H9 (cell line): ENCODE measurements around the gene DAPK2. TPM values are rescaled to one million over a fixed set of nuclear protein-coding genes. Genes with fewer than 3 reads are reported as not detected.

ENCODE experiments used
- DNase-seq: peaks from one replicate; pipeline ENCODE4 v3.0.0-alpha.2; 2017
- H2AFZ ChIP-seq: one replicate; pipeline ENCODE4 v1.6.1; 2013; ENCODE audit warnings: mild to moderate bottlenecking, low read length, control low read depth, moderate library complexity
- H2AK5ac ChIP-seq: 2 replicates; pipeline ENCODE4 v1.6.1; 2013; ENCODE audit warnings: low read length, control low read depth, mixed read lengths; ENCODE audit not compliant: insufficient read length
- H2BK120ac ChIP-seq: one replicate; pipeline ENCODE4 v1.6.1; 2013; ENCODE audit warnings: low read depth, mild to moderate bottlenecking, low read length, control low read depth, inconsistent platforms; ENCODE audit not compliant: poor library complexity, severe bottlenecking
- H2BK12ac ChIP-seq: 2 replicates; pipeline ENCODE4 v1.6.1; 2013; ENCODE audit warnings: low read length, control low read depth, mixed read lengths, low read depth; ENCODE audit not compliant: insufficient read length
- H2BK15ac ChIP-seq: 2 replicates; pipeline ENCODE4 v1.6.1; 2013; ENCODE audit warnings: low read depth, low read length, control low read depth
- H2BK20ac ChIP-seq: one replicate; pipeline ENCODE4 v1.6.1; 2013; ENCODE audit warnings: low read depth, mild to moderate bottlenecking, low read length, control low read depth, inconsistent platforms; ENCODE audit not compliant: poor library complexity, severe bottlenecking
- H2BK5ac ChIP-seq: 2 replicates; pipeline ENCODE4 v1.6.1; 2013; ENCODE audit warnings: low read length, control low read depth, mixed read lengths; ENCODE audit not compliant: insufficient read length
- H3K14ac ChIP-seq: 2 replicates; pipeline ENCODE4 v1.6.1; 2013; ENCODE audit warnings: low read length, control low read depth; ENCODE audit not compliant: insufficient read depth
- H3K18ac ChIP-seq: 2 replicates; pipeline ENCODE4 v1.6.1; 2013; ENCODE audit warnings: low read depth, mild to moderate bottlenecking, mixed read lengths, low read length, control low read depth; ENCODE audit not compliant: insufficient read length
- H3K23ac ChIP-seq: 2 replicates; pipeline ENCODE4 v1.6.1; 2013; ENCODE audit warnings: low read length, control low read depth, mixed read lengths, low read depth; ENCODE audit not compliant: insufficient read length
- H3K23me2 ChIP-seq: 2 replicates; pipeline ENCODE4 v1.6.1; 2013; ENCODE audit warnings: low read depth, mild to moderate bottlenecking, mixed read lengths, low read length, control low read depth; ENCODE audit not compliant: insufficient read length, poor library complexity, severe bottlenecking
- H3K27ac ChIP-seq: 2 replicates; pipeline ENCODE4 v1.5.1; 2013; ENCODE audit warnings: low read length, control low read depth, mixed read lengths, low read depth; ENCODE audit not compliant: insufficient read length
- H3K27me3 ChIP-seq: 2 replicates; pipeline ENCODE4 v1.6.1; 2013; ENCODE audit warnings: low read length, control low read depth, inconsistent platforms; ENCODE audit not compliant: insufficient read depth
- H3K4ac ChIP-seq: 2 replicates; pipeline ENCODE4 v1.6.1; 2013; ENCODE audit warnings: low read depth, mild to moderate bottlenecking, control low read depth, inconsistent platforms, low read length, moderate library complexity
- H3K4me1 ChIP-seq: 2 replicates; pipeline ENCODE4 v1.6.1; 2013; ENCODE audit warnings: low read length, control low read depth, inconsistent platforms; ENCODE audit not compliant: insufficient read depth
- H3K4me2 ChIP-seq: 2 replicates; pipeline ENCODE4 v1.6.1; 2013; ENCODE audit warnings: low read length, control low read depth, mixed read lengths; ENCODE audit not compliant: insufficient read length, insufficient read depth
- H3K56ac ChIP-seq: 2 replicates; pipeline ENCODE4 v1.6.1; 2013; ENCODE audit warnings: low read depth, mild to moderate bottlenecking, mixed read lengths, low read length, control low read depth; ENCODE audit not compliant: insufficient read length
- H3K79me1 ChIP-seq: 2 replicates; pipeline ENCODE4 v1.6.1; 2013; ENCODE audit warnings: low read depth, mild to moderate bottlenecking, moderate library complexity, low read length, control low read depth, inconsistent platforms; ENCODE audit not compliant: insufficient read depth, poor library complexity, severe bottlenecking
- H3K79me2 ChIP-seq: 2 replicates; pipeline ENCODE4 v1.6.1; 2013; ENCODE audit warnings: low read length, control low read depth, inconsistent platforms; ENCODE audit not compliant: insufficient read depth
- H3K9ac ChIP-seq: 2 replicates; pipeline ENCODE4 v1.6.1; 2013; ENCODE audit warnings: low read length, control low read depth, mixed read lengths; ENCODE audit not compliant: insufficient read length; ENCODE audit errors: extremely low read depth
- H3K9me3 ChIP-seq: one replicate; pipeline ENCODE4 v1.6.1; 2013; ENCODE audit warnings: low read depth, low read length, inconsistent platforms; ENCODE audit not compliant: control insufficient read depth
- H3T11ph ChIP-seq: one replicate; pipeline ENCODE4 v1.6.1; 2013; ENCODE audit warnings: mild to moderate bottlenecking, low read length, control low read depth, inconsistent platforms
- H4K20me1 ChIP-seq: one replicate; pipeline ENCODE4 v1.6.1; 2013; ENCODE audit not compliant: control insufficient read depth, insufficient read length, insufficient read depth
- H4K5ac ChIP-seq: 2 replicates; pipeline ENCODE4 v1.6.1; 2013; ENCODE audit warnings: low read depth, mild to moderate bottlenecking, mixed read lengths, low read length, control low read depth; ENCODE audit not compliant: insufficient read length
- H4K8ac ChIP-seq: replicated peaks from 2 replicates; pipeline ENCODE4 v1.6.1; 2013; ENCODE audit warnings: low read length, control low read depth, mixed read lengths, low read depth; ENCODE audit not compliant: insufficient read length
- H4K91ac ChIP-seq: 2 replicates; pipeline ENCODE4 v1.6.1; 2013; ENCODE audit warnings: low read depth, mild to moderate bottlenecking, moderate library complexity, mixed read lengths, low read length, control low read depth; ENCODE audit not compliant: insufficient read length
- H3K27ac Mint-ChIP-seq, 3 experiments: 2 replicates in 2 of 3; 3 replicates in 1 of 3; pipeline ENCODE4 v1.8.0; 2020 to 2021; ENCODE audit warnings: mixed read lengths in 3 of 3, mild to moderate bottlenecking in 1 of 3, moderate library complexity in 1 of 3
- H3K27me3 Mint-ChIP-seq: 2 replicates; pipeline ENCODE4 v1.8.0; 2021; ENCODE audit warnings: low read depth, mild to moderate bottlenecking, moderate library complexity, mixed read lengths
- H3K36me3 Mint-ChIP-seq, 3 experiments: 2 replicates in 2 of 3; 3 replicates in 1 of 3; pipeline ENCODE4 v1.8.0; 2020 to 2021; ENCODE audit warnings: low read depth in 3 of 3, mixed read lengths in 3 of 3; ENCODE audit not compliant: insufficient read depth in 1 of 3
- H3K4me1 Mint-ChIP-seq, 2 experiments: 2 replicates each; pipeline ENCODE4 v1.8.0; 2020; ENCODE audit warnings: mixed read lengths in 2 of 2
- H3K4me3 Mint-ChIP-seq, 2 experiments: 2 replicates in 1 of 2; 3 replicates in 1 of 2; pipeline ENCODE4 v1.8.0; 2020 to 2021; ENCODE audit warnings: mild to moderate bottlenecking in 2 of 2, mixed read lengths in 2 of 2, moderate library complexity in 1 of 2
- H3K9me3 Mint-ChIP-seq, 2 experiments: 2 replicates in 1 of 2; 3 replicates in 1 of 2; pipeline ENCODE4 v1.8.0; 2020; ENCODE audit warnings: mild to moderate bottlenecking in 2 of 2, mixed read lengths in 2 of 2, moderate library complexity in 1 of 2
- WGBS: extraction: QIAGEN DNeasy Blood & Tissue Kit; methylation state at CpG from one replicate; pipeline ENCODE4 v1.1.7; 2013; ENCODE audit warnings: missing lambda C conversion rate, low lambda C conversion rate, mixed read lengths; ENCODE audit not compliant: insufficient read length; ENCODE audit errors: extremely low coverage; 5-methylcytosine and 5-hydroxymethylcytosine counted together
- total RNA-seq: library from RNA; stranded (reverse); gene quantifications from 2 replicates; pipeline ENCODE4 v1.2.1, GENCODE V29; 2021
- TF ChIP-seq, protein P1 (sequence below): fragments of 200-600 bp; sonication (generic); conservative IDR thresholded peaks from 3 replicates; pipeline ENCODE4 v1.8.0; 2021; ENCODE audit warnings: antibody characterized with exemption, mild to moderate bottlenecking

DAPK2 gene
- total RNA-seq, 1 experiment from 2014 or later: 3.5 TPM

DNA sequence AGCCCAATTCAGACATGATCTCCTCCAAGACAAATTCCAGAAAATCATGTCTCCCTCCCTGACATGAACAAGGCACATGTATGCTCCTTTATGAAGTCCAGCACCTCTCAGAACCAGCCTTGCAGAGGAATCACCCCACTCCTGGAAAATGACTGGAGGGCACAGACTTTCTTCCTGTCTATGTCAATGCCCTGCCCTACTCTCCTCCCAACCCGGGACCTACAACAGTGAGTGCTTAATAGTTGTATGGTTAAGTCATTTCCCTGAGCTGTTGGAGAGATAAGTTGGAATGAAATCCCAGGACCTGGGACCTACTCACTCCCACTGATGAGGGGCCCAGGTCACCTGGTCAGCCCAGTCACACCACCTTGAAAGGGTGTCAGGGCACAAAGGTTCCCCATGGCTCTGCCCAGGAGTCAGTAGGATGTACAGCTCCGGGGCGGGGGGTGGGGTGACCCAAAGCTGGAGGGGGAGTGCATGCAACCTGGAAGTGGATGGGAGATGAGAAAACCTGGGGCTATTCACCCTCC is 132.4 kb downstream of the DAPK2 start:
- Mint-ChIP-seq H3K36me3 (no peaks in the 10 kb centered on the region), H3K9me3 (no peaks in the 10 kb centered on the region), H3K27me3 (no peaks in the 10 kb centered on the region), H3K4me3 (no peak overlapping the region), H3K4me1 (peaks cover 35 to 46% of the 10 kb centered on the region in 2 experiments), H3K27ac (no peak overlapping the region)
- Histone ChIP-seq H3K4me2 (no peak overlapping the region), H2BK12ac (no peak overlapping the region), H3K4me1 (peaks cover 4% of the 10 kb centered on the region; the same call in 1 of the 2 replicates), H2AK5ac (no peak overlapping the region), H2BK15ac (no peak overlapping the region), H3K23me2 (no peaks in the 10 kb centered on the region), H4K91ac (no peak overlapping the region), H3K27ac (no peak overlapping the region), H2BK20ac (no peak overlapping the region), H3K79me1 (no peaks in the 10 kb centered on the region), H4K20me1 (no peaks in the 10 kb centered on the region), H3K27me3 (no peaks in the 10 kb centered on the region), H3K14ac (no peak overlapping the region), H3K56ac (no peak overlapping the region), H3K9me3 (no peaks in the 10 kb centered on the region), H3K9ac (no peak overlapping the region), H3K4ac (no peak overlapping the region), H2BK5ac (no peak overlapping the region), H2AFZ (no peak overlapping the region), H3K23ac (no peak overlapping the region), H3T11ph (no peak overlapping the region), H4K5ac (no peak overlapping the region), H3K18ac (no peak overlapping the region), H2BK120ac (no peak overlapping the region), H4K8ac (no peak overlapping the region), H3K79me2 (no peaks in the 10 kb centered on the region)
- WGBS: no CpG with 5 or more reads among the region's 3 CpGs
- TF ChIP-seq, protein P1, sequence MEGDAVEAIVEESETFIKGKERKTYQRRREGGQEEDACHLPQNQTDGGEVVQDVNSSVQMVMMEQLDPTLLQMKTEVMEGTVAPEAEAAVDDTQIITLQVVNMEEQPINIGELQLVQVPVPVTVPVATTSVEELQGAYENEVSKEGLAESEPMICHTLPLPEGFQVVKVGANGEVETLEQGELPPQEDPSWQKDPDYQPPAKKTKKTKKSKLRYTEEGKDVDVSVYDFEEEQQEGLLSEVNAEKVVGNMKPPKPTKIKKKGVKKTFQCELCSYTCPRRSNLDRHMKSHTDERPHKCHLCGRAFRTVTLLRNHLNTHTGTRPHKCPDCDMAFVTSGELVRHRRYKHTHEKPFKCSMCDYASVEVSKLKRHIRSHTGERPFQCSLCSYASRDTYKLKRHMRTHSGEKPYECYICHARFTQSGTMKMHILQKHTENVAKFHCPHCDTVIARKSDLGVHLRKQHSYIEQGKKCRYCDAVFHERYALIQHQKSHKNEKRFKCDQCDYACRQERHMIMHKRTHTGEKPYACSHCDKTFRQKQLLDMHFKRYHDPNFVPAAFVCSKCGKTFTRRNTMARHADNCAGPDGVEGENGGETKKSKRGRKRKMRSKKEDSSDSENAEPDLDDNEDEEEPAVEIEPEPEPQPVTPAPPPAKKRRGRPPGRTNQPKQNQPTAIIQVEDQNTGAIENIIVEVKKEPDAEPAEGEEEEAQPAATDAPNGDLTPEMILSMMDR: no peak
- no peak for DNase-seq
